C4-2B (cell line): ENCODE results near the gene BCR.

Source experiments
- ZFX ChIP-seq: fragments of 450-650 bp; IDR thresholded peaks from 2 replicates; pipeline ENCODE4 v1.6.1; 2017
- TF ChIP-seq, protein P1 (sequence below): fragments of 450-650 bp; conservative IDR thresholded peaks from 2 replicates; pipeline ENCODE4 v1.5.1; 2017; ENCODE audit warnings: mild to moderate bottlenecking

DNA sequence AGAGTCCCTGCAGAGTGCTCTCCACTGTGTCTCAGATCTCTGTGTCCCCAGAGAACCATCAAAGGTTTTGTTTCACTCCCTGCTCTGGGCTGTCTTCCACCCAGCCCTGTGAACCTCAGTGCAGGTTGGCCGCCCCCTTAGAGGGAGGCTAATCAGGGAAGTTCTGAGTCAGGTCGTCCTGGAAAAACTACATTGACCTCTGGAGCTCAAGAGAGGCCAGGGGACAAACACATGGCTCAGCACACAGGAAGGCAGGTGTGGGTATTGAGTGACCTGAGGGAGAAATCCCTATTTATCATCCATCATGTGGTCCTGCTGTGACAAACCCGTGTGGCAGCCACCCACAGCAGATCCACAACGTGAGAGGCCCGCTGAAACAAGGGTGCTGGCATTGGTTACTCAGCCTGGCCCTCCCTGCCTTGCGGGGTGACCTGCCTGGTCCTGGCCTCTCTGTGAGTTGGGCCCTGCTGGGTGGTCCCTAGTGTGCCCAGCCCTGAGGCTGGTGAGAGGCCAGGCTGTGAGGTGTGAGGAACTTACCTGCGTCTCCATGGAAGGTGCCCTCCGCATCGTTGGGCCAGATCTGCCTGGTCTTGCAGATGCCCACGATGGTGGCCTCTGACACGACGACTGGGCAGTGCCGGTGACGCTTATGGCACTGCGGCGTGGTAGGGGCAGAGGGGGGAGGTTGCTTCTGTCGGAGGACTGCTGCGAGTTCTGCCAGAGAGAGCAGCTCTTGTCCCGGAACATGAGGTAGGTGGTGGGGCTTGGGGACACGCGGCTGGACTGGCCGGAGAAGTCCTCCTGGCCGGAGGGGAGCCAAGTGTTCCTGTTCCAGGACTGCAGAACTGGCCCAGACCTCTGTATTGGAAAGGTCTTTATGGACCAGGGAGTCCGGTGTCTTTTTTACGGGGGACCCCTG lies 669 bp upstream of the BCR start:
- TF ChIP-seq, protein P1, sequence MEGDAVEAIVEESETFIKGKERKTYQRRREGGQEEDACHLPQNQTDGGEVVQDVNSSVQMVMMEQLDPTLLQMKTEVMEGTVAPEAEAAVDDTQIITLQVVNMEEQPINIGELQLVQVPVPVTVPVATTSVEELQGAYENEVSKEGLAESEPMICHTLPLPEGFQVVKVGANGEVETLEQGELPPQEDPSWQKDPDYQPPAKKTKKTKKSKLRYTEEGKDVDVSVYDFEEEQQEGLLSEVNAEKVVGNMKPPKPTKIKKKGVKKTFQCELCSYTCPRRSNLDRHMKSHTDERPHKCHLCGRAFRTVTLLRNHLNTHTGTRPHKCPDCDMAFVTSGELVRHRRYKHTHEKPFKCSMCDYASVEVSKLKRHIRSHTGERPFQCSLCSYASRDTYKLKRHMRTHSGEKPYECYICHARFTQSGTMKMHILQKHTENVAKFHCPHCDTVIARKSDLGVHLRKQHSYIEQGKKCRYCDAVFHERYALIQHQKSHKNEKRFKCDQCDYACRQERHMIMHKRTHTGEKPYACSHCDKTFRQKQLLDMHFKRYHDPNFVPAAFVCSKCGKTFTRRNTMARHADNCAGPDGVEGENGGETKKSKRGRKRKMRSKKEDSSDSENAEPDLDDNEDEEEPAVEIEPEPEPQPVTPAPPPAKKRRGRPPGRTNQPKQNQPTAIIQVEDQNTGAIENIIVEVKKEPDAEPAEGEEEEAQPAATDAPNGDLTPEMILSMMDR = no peak
- TF ChIP-seq ZFX = no peak
